GM12865 (cell line): ENCODE measurements around the gene HSD11B2.
A peak's percentile ranks its signal among the peaks of the same experiment; 100 is the strongest.

ENCODE experiments used
- DNase-seq: peaks from one replicate; pipeline ENCODE4 v3.0.0; 2010; ENCODE audit warnings: low read depth
- H3K4me3 ChIP-seq: 2 replicates; pipeline ENCODE4 v1.5.1; 2011; ENCODE audit warnings: mild to moderate bottlenecking, low read depth, low read length, control low read depth
- CTCF ChIP-seq: IDR thresholded peaks from 2 replicates; pipeline ENCODE4 v1.5.1; 2011; ENCODE audit warnings: low read length, control low read depth, low read depth, inconsistent platforms; ENCODE audit not compliant: insufficient read depth; ENCODE audit errors: missing control alignments

Gene HSD11B2

GRCh38 chr16:67466581-67466980, 35.7 kb downstream of the HSD11B2 start:
- H3K4me3 ChIP-seq = no peak overlapping the region
- TF ChIP-seq CTCF = no peak
- no peak for DNase-seq

GRCh38 chr16:67468731-67469130, 37.8 kb downstream of the HSD11B2 start:
- H3K4me3 ChIP-seq = no peak overlapping the region
- TF ChIP-seq CTCF = no peak
- DNase-seq = peak; percentile 49

GRCh38 chr16:67470359-67470758, 39.4 kb downstream of the HSD11B2 start:
- no peak overlapping the region for H3K4me3 ChIP-seq
- no peak for TF ChIP-seq CTCF
- no peak for DNase-seq

- no peak for TF ChIP-seq CTCF
- DNase-seq = no peak
- H3K4me3 ChIP-seq = no peak overlapping the region
These were observed 41.0 kb downstream of the HSD11B2 start for GRCh38 chr16:67471758-67472384.

GRCh38 chr16:67474551-67475455, 43.9 kb downstream of the HSD11B2 start:
- no peak for TF ChIP-seq CTCF
- DNase-seq = no peak
- H3K4me3 ChIP-seq = no peak overlapping the region

GRCh38 chr16:67477960-67478554, 47.1 kb downstream of the HSD11B2 start:
- no peak overlapping the region for H3K4me3 ChIP-seq
- DNase-seq = no peak
- no peak for TF ChIP-seq CTCF
